HG02642 (cell line): ENCODE results near the gene HTT-AS.
A peak's percentile ranks its signal among the peaks of the same experiment; 100 is the strongest.
"Not testable (repeated sequence)": the region's sequence is repeated elsewhere in the genome, so short reads cannot be mapped to it uniquely, and the experiment has no call there.

Experiments used
- ATAC-seq: cut with Tn5 transposase; IDR thresholded peaks from one replicate; pipeline ENCODE4 v1.9.1; 2021; ENCODE audit warnings: mild to moderate bottlenecking; ENCODE audit not compliant: unreplicated experiment, poor library complexity

HTT-AS gene

GRCh38 chr4:3059943-3060342 is 14.4 kb downstream of the HTT-AS start:
- no peak for ATAC-seq

GRCh38 chr4:3054169-3054759 is 20.1 kb downstream of the HTT-AS start:
- ATAC-seq: no peak

GRCh38 chr4:3051141-3051897 is 23.0 kb downstream of the HTT-AS start:
- not testable (repeated sequence) for ATAC-seq

GRCh38 chr4:3047464-3048286 is 26.7 kb downstream of the HTT-AS start:
- ATAC-seq: peak; percentile 94

- no peak for ATAC-seq
Observed at GRCh38 chr4:3046623-3047022, 27.7 kb downstream of the HTT-AS start.

- ATAC-seq: no peak
Observed at GRCh38 chr4:3046162-3046561, 28.2 kb downstream of the HTT-AS start.

- ATAC-seq: no peak
Observed at GRCh38 chr4:3044870-3045819, 29.2 kb downstream of the HTT-AS start.

GRCh38 chr4:3043282-3044020 is 30.9 kb downstream of the HTT-AS start:
- ATAC-seq: no peak

- no peak for ATAC-seq
Observed at GRCh38 chr4:3042226-3042625, 32.1 kb downstream of the HTT-AS start.

GRCh38 chr4:3041192-3042142 is 32.9 kb downstream of the HTT-AS start:
- peak; percentile 34 for ATAC-seq

GRCh38 chr4:3040452-3041191 is 33.7 kb downstream of the HTT-AS start:
- peak; percentile 35 for ATAC-seq

- ATAC-seq: no peak
Observed at GRCh38 chr4:3039706-3040366, 34.5 kb downstream of the HTT-AS start.

- ATAC-seq: no peak
Observed at GRCh38 chr4:3037957-3038461, 36.3 kb downstream of the HTT-AS start.

GRCh38 chr4:3036131-3036952 is 38.0 kb downstream of the HTT-AS start:
- no peak for ATAC-seq

GRCh38 chr4:3035674-3036073 is 38.7 kb downstream of the HTT-AS start:
- ATAC-seq: no peak

GRCh38 chr4:3035249-3035648 is 39.1 kb downstream of the HTT-AS start:
- no peak for ATAC-seq
